HG03378 (cell line): Measurements from ENCODE around the gene SMCHD1.
"Not testable (repeated sequence)": the region's sequence is repeated elsewhere in the genome, so short reads cannot be mapped to it uniquely, and the experiment has no call there.

Experiments
- ATAC-seq: cut with Tn5 transposase; IDR thresholded peaks from one replicate; pipeline ENCODE4 v1.9.1; 2021; ENCODE audit warnings: mild to moderate bottlenecking, moderate library complexity; ENCODE audit not compliant: unreplicated experiment

The SMCHD1 gene

DNA sequence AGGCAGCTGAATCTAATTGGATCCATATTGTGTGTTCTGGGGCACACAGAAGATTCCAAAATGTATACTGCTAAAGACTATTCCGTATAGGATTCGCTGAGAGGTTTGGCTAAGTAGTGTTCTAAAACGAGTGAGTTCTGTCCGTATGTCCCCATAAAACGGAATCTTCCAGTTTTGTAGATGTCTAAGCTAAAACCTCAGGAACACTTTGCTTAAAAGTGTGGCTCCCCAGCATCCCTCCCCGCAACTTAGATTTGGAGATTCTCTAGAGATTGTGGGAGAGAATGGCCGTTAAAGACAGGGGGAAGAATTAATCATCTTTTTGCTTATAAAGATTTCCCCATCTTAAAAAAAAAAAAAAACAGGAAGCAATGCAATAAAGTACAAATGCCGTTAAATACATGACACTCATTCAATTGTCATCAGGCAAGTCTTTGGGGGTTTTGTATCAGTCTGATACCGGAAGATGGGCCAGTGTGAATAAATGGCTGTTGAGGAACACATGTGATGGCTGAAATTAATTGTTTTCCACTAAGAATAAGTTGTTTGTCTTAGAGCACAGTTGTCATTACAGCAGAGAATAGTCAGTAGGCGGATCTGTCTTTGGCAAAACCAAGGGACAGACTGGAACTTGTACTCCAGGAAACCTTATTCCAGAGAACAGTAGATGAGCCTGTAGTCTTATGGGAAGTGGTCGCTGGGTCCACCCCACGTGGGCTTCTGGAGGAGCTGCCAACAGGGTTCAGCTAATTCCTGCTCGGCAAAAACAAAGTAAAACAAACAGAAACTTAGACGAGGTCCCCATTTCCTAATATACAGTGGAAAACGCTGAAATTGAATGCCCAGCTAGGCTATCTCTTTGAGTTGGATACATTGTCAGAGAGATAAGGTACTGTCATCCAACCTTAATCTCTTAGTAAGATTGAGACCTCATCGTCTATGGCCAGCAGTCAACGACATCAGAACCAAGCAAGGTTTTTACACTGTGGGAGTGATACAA, 193.0 kb downstream of the SMCHD1 start:
- no peak for ATAC-seq

DNA sequence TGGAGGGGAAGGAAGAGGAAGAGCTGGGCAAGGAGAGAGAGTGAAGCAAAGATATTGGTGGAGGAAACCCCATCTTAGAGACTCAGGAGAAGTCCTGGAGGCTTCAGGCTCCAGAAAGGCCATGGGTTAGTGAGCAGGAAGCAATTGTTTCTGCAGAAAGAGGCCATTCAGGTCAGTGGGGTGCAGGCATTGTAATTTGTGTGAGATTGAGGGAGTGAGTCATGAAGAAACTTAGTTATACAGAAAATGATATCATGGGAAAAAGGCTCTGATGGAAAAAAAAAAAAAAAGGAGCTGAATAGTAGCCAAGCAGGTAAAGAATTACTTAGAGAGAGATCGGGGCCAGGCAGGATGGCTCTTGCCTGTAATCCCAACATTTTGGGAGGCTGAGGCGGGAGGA, 195.3 kb downstream of the SMCHD1 start:
- ATAC-seq, result no peak

DNA sequence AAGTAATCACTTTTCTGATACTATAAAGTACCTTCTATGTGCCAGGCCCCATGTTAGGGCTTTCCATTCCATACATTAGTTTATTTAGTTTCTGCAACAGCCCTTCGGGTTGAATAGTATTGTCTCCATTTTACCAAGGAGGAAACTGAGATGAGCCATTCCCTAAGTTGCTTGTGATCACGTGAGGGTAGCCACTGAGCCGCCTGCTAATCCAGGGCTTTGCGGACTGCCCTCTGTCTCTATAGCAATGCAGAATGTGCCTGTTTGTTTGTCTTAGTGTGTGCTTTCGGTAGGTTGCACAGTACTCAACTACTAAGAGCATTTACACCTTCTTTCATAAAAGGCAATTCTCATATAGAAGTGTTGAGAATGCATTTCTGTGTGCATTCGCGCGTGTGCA, 196.2 kb downstream of the SMCHD1 start:
- no peak for ATAC-seq

DNA sequence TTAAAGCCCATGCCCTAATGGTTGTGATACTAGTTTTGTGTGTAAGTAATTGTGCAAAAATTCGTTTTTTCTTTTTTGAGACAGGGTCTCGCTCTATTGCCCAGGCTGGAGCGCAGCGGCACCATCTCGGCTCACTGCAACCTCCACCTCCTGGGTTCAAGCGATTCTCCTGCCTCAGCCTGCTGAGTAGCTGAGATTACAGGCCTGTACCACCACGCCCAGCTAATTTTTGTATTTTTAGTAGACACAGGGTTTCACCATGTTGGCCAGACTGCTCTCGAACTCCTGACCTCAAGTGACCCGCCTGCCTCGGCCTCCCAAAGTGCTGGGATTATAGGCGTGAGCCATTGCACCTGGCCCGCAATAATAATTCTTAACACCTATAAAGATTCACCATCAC, 196.9 kb downstream of the SMCHD1 start:
- not testable (repeated sequence) for ATAC-seq

DNA sequence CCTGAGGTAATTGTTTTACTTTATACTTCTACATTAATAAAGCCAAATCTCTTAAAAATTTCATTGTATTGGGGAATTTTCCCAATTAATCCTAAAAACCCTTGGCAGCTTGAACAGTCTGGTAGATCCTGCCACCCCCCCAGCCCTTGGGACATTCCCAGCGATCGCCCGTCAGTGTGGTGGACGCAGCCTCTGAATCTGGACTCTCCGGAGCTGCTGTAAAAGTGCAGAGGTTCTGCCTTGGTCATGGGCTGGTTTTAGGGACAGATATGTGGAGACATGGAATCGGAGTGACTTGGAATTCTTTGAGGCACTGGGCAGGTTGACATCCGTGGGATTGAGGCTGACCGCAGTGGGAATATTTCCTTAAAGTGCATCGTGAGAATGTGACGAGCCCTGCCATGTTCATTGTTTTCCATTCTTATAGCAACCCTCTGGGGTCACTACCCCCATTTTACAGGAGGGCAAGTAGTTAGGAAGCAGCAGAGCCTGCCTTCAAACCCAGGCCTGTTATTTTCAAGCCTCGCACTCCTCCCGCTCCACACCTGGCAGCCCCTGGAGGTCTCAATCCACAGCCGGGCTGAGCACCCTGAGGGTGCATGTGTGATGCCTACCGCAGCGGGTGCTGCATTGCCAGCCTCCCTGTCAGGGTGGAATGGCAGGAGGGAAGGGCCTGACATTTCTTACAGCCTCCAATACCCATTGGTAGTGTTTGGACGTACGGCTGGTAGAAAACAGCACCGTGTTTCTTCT, 197.8 kb downstream of the SMCHD1 start:
- ATAC-seq, result no peak

DNA sequence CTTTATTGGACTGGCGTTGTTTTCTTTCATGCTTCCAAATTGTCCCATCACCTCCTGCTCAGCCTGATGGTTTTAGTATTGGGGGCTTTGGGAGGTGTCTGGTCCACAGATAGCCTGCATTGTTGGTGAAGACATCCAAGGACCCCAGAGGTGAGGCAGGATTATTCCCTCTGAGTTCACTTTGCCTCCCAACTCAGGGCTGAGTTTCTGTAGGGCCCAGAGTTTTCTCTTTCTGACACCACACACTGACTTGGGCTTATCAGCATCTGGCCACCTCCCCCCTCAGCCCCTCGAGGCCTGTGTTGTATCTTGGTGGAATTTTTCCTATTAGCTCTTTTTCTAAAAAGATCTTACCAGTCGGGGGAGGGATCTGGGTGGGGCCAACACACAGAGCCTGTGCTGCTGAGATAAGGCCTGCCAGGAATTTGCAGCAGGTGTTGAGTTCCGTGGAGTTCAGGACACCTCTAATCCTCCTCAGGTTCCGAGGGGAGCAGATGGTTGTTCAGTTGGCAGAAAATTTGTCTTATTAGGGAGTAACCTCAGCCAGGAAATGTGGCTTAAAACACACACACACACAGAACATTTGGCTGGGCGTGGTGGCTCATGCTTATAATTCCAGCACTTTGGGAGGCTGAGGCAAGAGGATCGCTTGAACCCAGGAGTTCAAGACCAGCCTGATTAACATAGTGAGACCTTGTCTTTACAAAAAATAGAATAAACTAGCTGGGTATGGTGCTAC, 198.6 kb downstream of the SMCHD1 start:
- ATAC-seq, result no peak
